Ovary (tissue), 3 donors: ENCODE results near the gene NDUFS3.

ENCODE experiments used
- EP300 ChIP-seq: sonication (generic); formaldehyde crosslinking; IDR thresholded peaks from one replicate; pipeline ENCODE4 v1.6.1; 2017; ENCODE audit warnings: antibody characterized with exemption
- POLR2A ChIP-seq: fragments of 450-650 bp; IDR thresholded peaks from one replicate; pipeline ENCODE4 v1.6.1; 2017; ENCODE audit warnings: antibody characterized with exemption, mild to moderate bottlenecking, moderate library complexity
- TF ChIP-seq, protein P1 (sequence below), 3 donors: fragments of 450-650 bp in 2 of 3; fragments of 200-600 bp in 1 of 3; IDR thresholded peaks; one replicate each; pipeline versions ENCODE4 v1.5.1 to v1.8.0; 2016 to 2022; ENCODE audit warnings: antibody characterized with exemption in 3 of 3, mild to moderate bottlenecking in 1 of 3
- donor health status: DM: no; HTN: no; CAD: no.

GRCh38 chr11:47571895-47572294, 7.0 kb upstream of the NDUFS3 start:
- TF ChIP-seq, protein P1, sequence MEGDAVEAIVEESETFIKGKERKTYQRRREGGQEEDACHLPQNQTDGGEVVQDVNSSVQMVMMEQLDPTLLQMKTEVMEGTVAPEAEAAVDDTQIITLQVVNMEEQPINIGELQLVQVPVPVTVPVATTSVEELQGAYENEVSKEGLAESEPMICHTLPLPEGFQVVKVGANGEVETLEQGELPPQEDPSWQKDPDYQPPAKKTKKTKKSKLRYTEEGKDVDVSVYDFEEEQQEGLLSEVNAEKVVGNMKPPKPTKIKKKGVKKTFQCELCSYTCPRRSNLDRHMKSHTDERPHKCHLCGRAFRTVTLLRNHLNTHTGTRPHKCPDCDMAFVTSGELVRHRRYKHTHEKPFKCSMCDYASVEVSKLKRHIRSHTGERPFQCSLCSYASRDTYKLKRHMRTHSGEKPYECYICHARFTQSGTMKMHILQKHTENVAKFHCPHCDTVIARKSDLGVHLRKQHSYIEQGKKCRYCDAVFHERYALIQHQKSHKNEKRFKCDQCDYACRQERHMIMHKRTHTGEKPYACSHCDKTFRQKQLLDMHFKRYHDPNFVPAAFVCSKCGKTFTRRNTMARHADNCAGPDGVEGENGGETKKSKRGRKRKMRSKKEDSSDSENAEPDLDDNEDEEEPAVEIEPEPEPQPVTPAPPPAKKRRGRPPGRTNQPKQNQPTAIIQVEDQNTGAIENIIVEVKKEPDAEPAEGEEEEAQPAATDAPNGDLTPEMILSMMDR (IDR thresholded peaks at IDR 0.05) = no peak
- TF ChIP-seq POLR2A (no peak), EP300 (no peak)
